ENCODE results near the gene TMEM259. TPM values are rescaled to one million over a fixed set of nuclear protein-coding genes. Genes with fewer than 3 reads are reported as not detected.

TMEM259 gene
- total and polyA plus RNA-seq, 2 donors (not counting 3 experiments of a cell fraction or from before 2014, with no cell fraction given) = 142 to 297 TPM

DNA sequence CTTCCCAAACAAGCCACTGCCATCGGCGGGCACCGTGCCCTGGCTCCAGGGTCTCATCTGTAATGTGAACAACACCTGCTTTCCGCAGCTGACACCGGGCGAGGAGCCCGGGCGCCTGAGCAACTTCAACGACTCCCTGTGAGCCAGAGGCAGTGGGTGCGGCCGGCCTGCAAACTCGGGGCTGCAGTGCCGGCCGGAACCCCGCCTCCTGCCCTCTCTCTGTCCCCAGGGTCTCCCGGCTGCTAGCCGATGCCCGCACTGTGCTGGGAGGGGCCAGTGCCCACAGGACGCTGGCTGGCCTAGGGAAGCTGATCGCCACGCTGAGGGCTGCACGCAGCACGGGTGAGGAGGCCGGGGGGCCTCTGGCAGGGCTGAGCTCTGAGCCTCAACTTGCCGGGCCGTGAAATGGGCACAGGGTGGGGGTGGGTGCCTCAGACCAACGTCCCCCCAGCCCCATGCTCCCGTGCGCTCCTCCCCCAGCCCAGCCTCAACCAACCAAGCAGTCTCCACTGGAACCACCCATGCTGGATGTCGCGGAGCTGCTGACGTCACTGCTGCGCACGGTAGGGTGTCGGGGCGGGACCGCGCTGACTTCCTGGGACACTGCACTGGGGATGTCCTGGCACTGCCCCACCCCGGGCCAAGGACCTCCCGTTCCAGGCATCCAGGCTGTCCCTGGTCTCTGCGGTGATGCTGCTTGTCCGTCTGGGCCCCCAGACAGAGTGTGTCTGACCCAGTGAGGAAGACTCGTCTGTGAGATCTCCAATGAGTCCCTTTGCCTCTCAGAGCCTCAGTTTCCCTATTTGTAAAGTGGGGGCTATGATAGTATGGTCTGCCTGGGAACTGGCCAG, 21.1 kb upstream of the TMEM259 start:
- Histone ChIP-seq H3K4me1 (ENCODE audit: control insufficient read depth, extremely low read depth, insufficient read depth, low read length) (peaks cover 25% of the 10 kb centered on the region), H4K20me1 (replicated peaks; ENCODE audit: control insufficient read depth, extremely low read depth, insufficient read depth, low read length) (no peaks in the 10 kb centered on the region), H3K4me2 (ENCODE audit: insufficient read depth, low read length) (no peak overlapping the region), H3K36me3 (ENCODE audit: control insufficient read depth in 2 of 2, extremely low read depth in 1 of 2, insufficient read depth in 2 of 2, low read length in 2 of 2) (peaks cover 0 to 2% of the 10 kb centered on the region in 2 experiments), H2AFZ (ENCODE audit: low read depth, low read length) (no peak overlapping the region), H3K27ac (ENCODE audit: insufficient read depth, low read depth, low read length) (no peak overlapping the region), H3K27me3 (ENCODE audit: control insufficient read depth in 2 of 2, insufficient read depth in 2 of 2, low read length in 2 of 2) (no peaks in the 10 kb centered on the region), H3K9me1 (replicated peaks; ENCODE audit: control insufficient read depth, extremely low read depth, insufficient read depth, low read length) (no peaks in the 10 kb centered on the region), H3K4me3 (replicated peaks in 1 of 3; ENCODE audit: insufficient read depth in 1 of 3, low read depth in 1 of 3, low read length in 3 of 3) (no peak overlapping the region), H3K9me3 (replicated peaks; ENCODE audit: control insufficient read depth, insufficient read depth, low read length) (no peaks in the 10 kb centered on the region), H3K9ac (replicated peaks; ENCODE audit: extremely low read depth, insufficient read depth, low read length) (no peak overlapping the region), H3K79me2 (ENCODE audit: control insufficient read depth, insufficient read depth, low read length) (no peaks in the 10 kb centered on the region)
- intact Hi-C loops (cut with micrococcal nuclease) = loop anchor here (2.0 kb wide), 1 partner anchor 53 kb away; the partner anchor contains the start of gene POLR2E
- DNase-seq (ENCODE audit: low read depth, low spot score) (no peak), FAIRE-seq (no peak)
- ChIA-PET POLR2A (no interaction called here), CTCF (interaction anchor here (0.9 to 2.7 kb wide), 3 partner anchors 15 to 25 kb away, joined by 3 to 10 read pairs (median 6); partner anchors contain the start of gene ARHGAP45)
- TF ChIP-seq JUN (IDR thresholded peaks at IDR 0.05; ENCODE audit: borderline replicate concordance, insufficient read depth, insufficient read length, low read depth) (no peak), EZH2 (IDR thresholded peaks at IDR 0.05; ENCODE audit: borderline replicate concordance, low read depth, low read length, severe bottlenecking) (no peak), POLR2A (IDR thresholded peaks at IDR 0.05; ENCODE audit: low read depth, low read length) (no peak), GATA2 (IDR thresholded peaks at IDR 0.05; ENCODE audit: insufficient read depth, insufficient read length, low read depth, low read length) (no peak), MYC (IDR thresholded peaks at IDR 0.05; ENCODE audit: low read depth, low read length) (no peak)
- TF ChIP-seq, protein P1, sequence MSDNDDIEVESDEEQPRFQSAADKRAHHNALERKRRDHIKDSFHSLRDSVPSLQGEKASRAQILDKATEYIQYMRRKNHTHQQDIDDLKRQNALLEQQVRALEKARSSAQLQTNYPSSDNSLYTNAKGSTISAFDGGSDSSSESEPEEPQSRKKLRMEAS (IDR thresholded peaks at IDR 0.05; ENCODE audit: insufficient read depth, insufficient read length) = no peak
- no TSS peak for BruUV-seq (replicated peaks)
- dilution Hi-C loops (cut with MboI; ENCODE audit: extremely low pct_ligation_motif_present, low sequenced_read_pairs) = no loop called here
